Cardiac muscle cell (in vitro differentiated cells and primary cell): Measurements from ENCODE around the gene SF3A1. TPM values are rescaled to one million over a fixed set of nuclear protein-coding genes. Genes with fewer than 3 reads are reported as not detected.

Source experiments
- DNase-seq, 2 donors: peaks; one replicate each; pipeline versions ENCODE4 v3.0.0 to v3.0.0-alpha.2; 2010 to 2017; ENCODE audit warnings: low read depth in 1 of 2, low spot score in 1 of 2
- H3K27ac ChIP-seq: fragments of 200-600 bp; sonication (generic); 2 replicates; pipeline ENCODE4 v1.5.1; 2016
- H3K27me3 ChIP-seq: fragments of 200-600 bp; sonication (generic); 2 replicates; pipeline ENCODE4 v1.6.0; 2016; ENCODE audit warnings: control low read depth
- H3K36me3 ChIP-seq: fragments of 200-600 bp; sonication (generic); 2 replicates; pipeline ENCODE4 v1.5.1; 2016; ENCODE audit warnings: control low read depth
- H3K4me1 ChIP-seq: fragments of 200-600 bp; sonication (generic); 2 replicates; pipeline ENCODE4 v1.8.1; 2017; ENCODE audit warnings: low read depth, mild to moderate bottlenecking, mixed run types
- H3K4me3 ChIP-seq: fragments of 200-600 bp; sonication (generic); 2 replicates; pipeline ENCODE4 v1.5.1; 2016; ENCODE audit warnings: mild to moderate bottlenecking
- H3K9me3 ChIP-seq: fragments of 200-600 bp; sonication (generic); 2 replicates; pipeline ENCODE4 v1.5.1; 2017; ENCODE audit warnings: low read depth, mild to moderate bottlenecking, control low read depth
- CTCF ChIP-seq: IDR thresholded peaks from 2 replicates; pipeline ENCODE4 v1.5.1; 2012; ENCODE audit warnings: low read depth, mild to moderate bottlenecking, low read length
- polyA plus RNA-seq: library from polyadenylated mRNA; unstranded; fragments of >200 nt; fragmentation: Nextera tagmentation; extraction: Ambion mirVana; gene quantifications from 2 replicates; pipeline ENCODE4 v1.2.1, GENCODE V29; 2016
- total RNA-seq: library from RNA; depleted of rRNA; stranded (reverse); fragments of >200 nt; gene quantifications from 2 replicates; pipeline ENCODE4 v1.2.3, GENCODE V29; 2016

Gene SF3A1
- total and polyA plus RNA-seq, 2 experiments from 2014 or later: 92.6 to 160 TPM

GRCh38 chr22:30375312-30375849 is 18.7 kb upstream of the SF3A1 start:
- no peak for DNase-seq
- Histone ChIP-seq H3K4me3 (no peak overlapping the region), H3K27ac (no peak overlapping the region), H3K9me3 (no peaks in the 10 kb centered on the region), H3K27me3 (no peaks in the 10 kb centered on the region), H3K36me3 (no peaks in the 10 kb centered on the region), H3K4me1 (no peaks in the 10 kb centered on the region)
- TF ChIP-seq CTCF: no peak

- no peak for TF ChIP-seq CTCF
- Histone ChIP-seq H3K9me3 (no peaks in the 10 kb centered on the region), H3K4me1 (no peaks in the 10 kb centered on the region), H3K27me3 (no peaks in the 10 kb centered on the region), H3K4me3 (no peak overlapping the region), H3K36me3 (no peaks in the 10 kb centered on the region), H3K27ac (no peak overlapping the region)
- no peak for DNase-seq
Observed at GRCh38 chr22:30373331-30374325, 16.9 kb upstream of the SF3A1 start.

GRCh38 chr22:30372915-30373314 is 16.2 kb upstream of the SF3A1 start:
- Histone ChIP-seq H3K36me3 (no peaks in the 10 kb centered on the region), H3K27me3 (no peaks in the 10 kb centered on the region), H3K9me3 (no peaks in the 10 kb centered on the region), H3K27ac (no peak overlapping the region), H3K4me3 (no peak overlapping the region), H3K4me1 (no peaks in the 10 kb centered on the region)
- no peak for TF ChIP-seq CTCF
- no peak for DNase-seq

GRCh38 chr22:30371981-30372380 is 15.3 kb upstream of the SF3A1 start:
- Histone ChIP-seq H3K9me3 (no peaks in the 10 kb centered on the region), H3K27me3 (no peaks in the 10 kb centered on the region), H3K27ac (no peak overlapping the region), H3K4me3 (no peak overlapping the region), H3K4me1 (no peaks in the 10 kb centered on the region), H3K36me3 (no peaks in the 10 kb centered on the region)
- DNase-seq: no peak
- no peak for TF ChIP-seq CTCF

GRCh38 chr22:30371321-30371720 is 14.6 kb upstream of the SF3A1 start:
- Histone ChIP-seq H3K36me3 (no peaks in the 10 kb centered on the region), H3K27ac (no peak overlapping the region), H3K27me3 (no peaks in the 10 kb centered on the region), H3K4me1 (no peaks in the 10 kb centered on the region), H3K4me3 (no peak overlapping the region), H3K9me3 (no peaks in the 10 kb centered on the region)
- TF ChIP-seq CTCF: no peak
- DNase-seq: no peak
